Brain microvascular endothelial cell (primary cell): ENCODE measurements around the gene BIRC6.
"Not testable (repeated sequence)": the region's sequence is repeated elsewhere in the genome, so short reads cannot be mapped to it uniquely, and the experiment has no call there.

ENCODE experiments used
- DNase-seq: peaks from one replicate; pipeline ENCODE4 v3.0.0-alpha.2; 2020
- H3K27ac ChIP-seq: fragments of 250-450 bp; sonication (Bioruptor Pico); 2 replicates; pipeline ENCODE4 v1.5.1; 2020; ENCODE audit warnings: mild to moderate bottlenecking, moderate library complexity
- H3K27me3 ChIP-seq: fragments of 250-450 bp; sonication (Bioruptor Pico); replicated peaks from 2 replicates; pipeline ENCODE4 v1.5.1; 2020; ENCODE audit warnings: mild to moderate bottlenecking
- H3K36me3 ChIP-seq: fragments of 250-450 bp; sonication (Bioruptor Pico); replicated peaks from 2 replicates; pipeline ENCODE4 v1.5.1; 2020; ENCODE audit warnings: mild to moderate bottlenecking
- H3K4me3 ChIP-seq: 2 replicates; pipeline ENCODE4 v1.5.1; 2011; ENCODE audit warnings: low read depth, mild to moderate bottlenecking, control low read depth, low read length, moderate library complexity
- CTCF ChIP-seq: IDR thresholded peaks from 2 replicates; pipeline ENCODE4 v1.5.1; 2011; ENCODE audit warnings: low read depth, mild to moderate bottlenecking, moderate library complexity, low read length, control low read depth, inconsistent platforms; ENCODE audit errors: missing control alignments
- in situ Hi-C: cut with HindIII; loops from 2 replicates; pipeline ENCODE4 v1.10.0; 2017; ENCODE audit warnings: low sequenced_read_pairs, low pct_ligation_motif_present

Gene BIRC6

GRCh38 chr2:32363597-32363996, 6.8 kb downstream of the BIRC6 start:
- Histone ChIP-seq H3K27me3 (no peaks in the 10 kb centered on the region), H3K27ac (no peak overlapping the region), H3K4me3 (no peak overlapping the region), H3K36me3 (no peaks in the 10 kb centered on the region)
- TF ChIP-seq CTCF = no peak
- in situ Hi-C loops = no loop called here
- DNase-seq = no peak

- H3K27ac ChIP-seq, H3K36me3 ChIP-seq, in situ Hi-C loops: not testable (repeated sequence)
These were observed 7.5 kb downstream of the BIRC6 start for GRCh38 chr2:32364290-32364689.

GRCh38 chr2:32365679-32366078, 8.9 kb downstream of the BIRC6 start:
- DNase-seq, in situ Hi-C loops, H3K27ac ChIP-seq, H3K36me3 ChIP-seq, H3K27me3 ChIP-seq, H3K4me3 ChIP-seq: not testable (repeated sequence)

More at GRCh38 chr2:32364290-32364689, 7.5 kb downstream of the BIRC6 start:
- H3K4me3 ChIP-seq, DNase-seq, H3K27me3 ChIP-seq: not testable (repeated sequence)

GRCh38 chr2:32366595-32366994, 9.8 kb downstream of the BIRC6 start:
- in situ Hi-C loops = no loop called here
- Histone ChIP-seq H3K4me3 (no peak overlapping the region), H3K27ac (no peak overlapping the region), H3K27me3 (no peaks in the 10 kb centered on the region), H3K36me3 (no peaks in the 10 kb centered on the region)
- DNase-seq = no peak
- no peak for TF ChIP-seq CTCF

GRCh38 chr2:32369222-32369621, 12.4 kb downstream of the BIRC6 start:
- DNase-seq = no peak
- Histone ChIP-seq H3K27ac (no peak overlapping the region), H3K27me3 (no peaks in the 10 kb centered on the region), H3K36me3 (no peaks in the 10 kb centered on the region), H3K4me3 (no peak overlapping the region)
- in situ Hi-C loops = no loop called here
- TF ChIP-seq CTCF = no peak

- H3K27ac ChIP-seq, in situ Hi-C loops, H3K36me3 ChIP-seq, H3K27me3 ChIP-seq, DNase-seq, H3K4me3 ChIP-seq: not testable (repeated sequence)
These were observed 14.1 kb downstream of the BIRC6 start for GRCh38 chr2:32370942-32371341.

- in situ Hi-C loops = no loop called here
- TF ChIP-seq CTCF = no peak
- DNase-seq = no peak
- Histone ChIP-seq H3K36me3 (no peaks in the 10 kb centered on the region), H3K27ac (no peak overlapping the region), H3K4me3 (no peak overlapping the region), H3K27me3 (no peaks in the 10 kb centered on the region)
These were observed 15.8 kb downstream of the BIRC6 start for GRCh38 chr2:32372519-32373182.
